GM19467 (cell line): Measurements from ENCODE around the gene SIGLEC9.

Source experiments
- ATAC-seq: cut with Tn5 transposase; IDR thresholded peaks from one replicate; pipeline ENCODE4 v1.9.1; 2021; ENCODE audit warnings: mild to moderate bottlenecking, moderate library complexity; ENCODE audit not compliant: unreplicated experiment

SIGLEC9 gene

GRCh38 chr19:51173681-51174080 lies 49.0 kb downstream of the SIGLEC9 start:
- ATAC-seq = no peak

- ATAC-seq = no peak
Observed at GRCh38 chr19:51179256-51179655, 54.5 kb downstream of the SIGLEC9 start.
